ENCODE results near the gene LSM5.
A peak's percentile ranks its signal among the peaks of the same experiment; 100 is the strongest.

- TF ChIP-seq POLR2AphosphoS5 (IDR thresholded peaks at IDR 0.05; ENCODE audit: low read depth, low read length): peak; percentile 12; the same call in 1 of the 2 replicates
- peak; percentile 73; the same call in 1 of the 2 replicates for TF ChIP-seq POLR2A (IDR thresholded peaks at IDR 0.05; ENCODE audit: low read depth, low read length)
- TF ChIP-seq SPI1 (IDR thresholded peaks at IDR 0.05; ENCODE audit: low read depth, low read length): no peak
These were observed 4.7 kb upstream of the LSM5 start for GRCh38 chr7:32494946-32495297.
